PC-3 (cell line): ENCODE results near the gene PPP2CA.

Experiments used
- CTCF ChIP-seq: fragments of 300-600 bp; sonication (generic); conservative IDR thresholded peaks from 2 replicates; pipeline ENCODE4 v1.5.1; 2017; ENCODE audit warnings: antibody characterized with exemption, low read depth, mild to moderate bottlenecking, low read length
- EZH2 ChIP-seq: fragments of 300-600 bp; sonication (generic); IDR thresholded peaks from one replicate; pipeline ENCODE4 v1.6.1; 2017; ENCODE audit warnings: antibody characterized with exemption, mild to moderate bottlenecking, low read length; ENCODE audit not compliant: unreplicated experiment

DNA sequence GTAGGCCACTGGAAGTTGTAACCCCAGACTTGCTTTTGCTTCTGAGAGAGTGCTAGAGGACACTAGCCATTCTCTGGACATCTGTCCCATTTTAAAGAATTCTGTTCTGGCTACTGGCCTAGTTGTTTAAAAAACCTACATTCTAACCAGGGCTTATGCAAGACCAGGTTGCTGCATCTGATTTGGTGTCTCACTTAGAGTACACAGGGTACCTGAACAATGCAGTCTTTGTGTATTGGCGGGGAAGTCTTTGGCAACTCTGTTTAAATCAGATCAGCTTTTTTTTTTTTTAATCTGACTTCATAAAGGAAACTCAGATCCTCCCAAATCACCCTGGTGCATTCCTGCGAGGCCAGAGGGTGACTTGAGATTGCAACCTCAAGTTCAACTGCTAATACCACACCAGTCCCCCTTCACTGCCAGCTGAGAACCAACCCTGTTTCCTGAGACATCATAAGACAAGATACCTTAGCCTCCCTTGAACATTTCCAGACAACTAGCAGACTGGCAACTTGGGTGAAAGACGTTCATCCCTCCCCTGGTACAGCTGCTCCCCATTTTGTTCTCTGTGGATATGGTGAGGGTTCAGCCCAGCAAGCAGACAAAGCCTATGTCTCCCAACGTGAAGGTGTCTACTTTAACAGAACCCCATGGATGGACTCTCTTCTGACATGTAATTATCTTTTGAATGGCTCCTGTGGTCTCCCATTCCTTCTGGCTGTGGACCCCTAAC, 76.1 kb downstream of the PPP2CA start:
- TF ChIP-seq CTCF (no peak), EZH2 (no peak)
